Measurements from ENCODE around the gene SLMAP.

Gene SLMAP

GRCh38 chr3:57890874-57891273 lies 134.8 kb downstream of the SLMAP start:
- no peak for DNase-seq (ENCODE audit: low spot score)

DNA sequence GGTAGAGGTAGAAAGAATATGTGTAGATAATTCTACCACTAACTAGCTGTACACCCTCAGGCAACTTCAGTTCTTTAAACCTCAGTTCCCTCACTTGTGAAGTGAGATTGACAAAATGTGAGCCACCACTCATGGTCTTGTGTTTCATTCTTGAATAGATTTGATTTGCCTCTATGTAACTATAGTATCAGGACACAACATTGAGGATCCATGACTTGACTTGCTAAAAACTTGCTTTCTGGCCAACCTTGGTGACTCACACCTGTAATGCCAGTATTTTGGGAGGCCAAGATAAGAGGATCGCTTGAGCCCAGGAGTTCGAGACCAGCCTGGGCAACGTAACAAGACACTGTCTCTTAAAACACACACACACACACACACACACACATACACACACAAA lies 136.3 kb downstream of the SLMAP start:
- DNase-seq (ENCODE audit: low spot score) = no peak

GRCh38 chr3:57893156-57893555 lies 137.0 kb downstream of the SLMAP start:
- no peak for DNase-seq (ENCODE audit: low spot score)

DNA sequence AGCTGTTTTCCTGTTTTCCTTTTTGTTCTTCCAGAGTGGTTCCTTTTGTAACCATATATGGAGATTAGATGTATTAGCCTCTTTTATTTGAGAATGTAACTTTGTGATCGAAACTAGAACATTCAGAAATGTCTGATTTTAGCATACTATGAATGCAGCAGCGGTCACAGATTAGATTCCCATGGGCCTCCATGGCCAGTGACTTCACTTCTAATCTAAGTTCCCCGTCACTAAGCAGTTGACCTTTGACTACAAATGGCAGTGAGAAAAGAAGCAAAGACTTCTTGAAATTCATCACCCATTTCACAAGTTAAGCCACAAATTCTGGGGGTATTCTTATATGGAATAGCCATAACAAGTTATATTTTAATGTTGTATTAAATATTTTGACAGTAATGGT lies 137.6 kb downstream of the SLMAP start:
- no peak for DNase-seq (ENCODE audit: low spot score)

DNA sequence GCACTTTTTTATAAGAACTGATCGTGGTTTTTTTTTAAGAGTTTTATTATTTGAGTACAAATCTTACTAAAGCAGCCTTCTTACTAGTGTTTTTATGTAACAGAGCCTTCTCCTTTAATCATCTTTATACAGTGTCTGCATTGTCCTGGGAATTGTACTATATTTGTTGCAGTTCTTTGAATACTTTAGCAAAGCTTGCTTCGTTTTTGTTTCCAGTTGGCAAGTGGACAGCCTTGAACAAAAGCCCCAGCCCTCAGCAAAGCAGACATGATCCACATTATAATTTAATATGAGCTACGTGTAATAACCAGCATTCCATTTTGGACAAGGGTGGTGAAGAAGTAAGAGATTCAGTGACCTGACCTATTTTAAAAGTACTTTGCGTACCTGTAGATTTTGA lies 139.9 kb downstream of the SLMAP start:
- no peak for DNase-seq (ENCODE audit: low spot score)

DNA sequence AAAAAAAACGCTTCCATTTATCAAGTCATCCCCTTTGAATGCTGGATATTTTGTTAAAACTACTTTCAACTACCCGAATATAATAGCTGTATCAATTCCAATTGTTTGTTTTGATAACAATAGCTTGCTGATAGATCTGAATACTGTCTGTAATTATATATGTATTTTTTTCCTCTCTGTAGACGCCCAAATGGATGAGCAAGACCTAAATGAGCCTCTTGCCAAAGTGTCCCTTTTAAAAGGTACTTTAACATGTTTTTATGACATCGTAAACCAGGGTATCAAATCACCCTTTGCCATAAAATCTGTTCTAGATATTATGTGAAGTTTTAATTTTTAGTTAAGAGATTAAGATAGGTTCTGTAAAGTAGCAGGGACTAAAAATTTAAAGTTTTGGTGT lies 140.6 kb downstream of the SLMAP start:
- DNase-seq (ENCODE audit: low spot score) = no peak

DNA sequence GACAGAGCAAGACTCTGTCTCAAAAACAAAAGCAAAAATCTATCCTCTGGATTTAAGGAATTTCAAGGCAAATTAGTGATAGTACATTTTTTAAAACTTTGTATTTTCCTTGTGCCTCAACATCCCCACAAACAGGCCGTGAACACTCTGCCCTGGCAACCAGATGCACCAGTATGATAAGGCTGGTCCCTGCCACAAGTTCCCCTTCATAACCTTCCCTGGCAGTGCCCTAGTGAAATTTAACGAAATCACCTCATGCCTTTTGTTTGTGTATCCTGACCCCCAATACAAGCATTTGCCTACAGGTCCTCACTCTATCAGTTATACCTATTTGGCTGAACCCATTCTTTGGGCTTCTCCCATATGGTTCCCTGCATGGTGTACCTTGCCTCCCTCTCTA lies 144.7 kb downstream of the SLMAP start:
- no peak for DNase-seq (ENCODE audit: low spot score)

DNA sequence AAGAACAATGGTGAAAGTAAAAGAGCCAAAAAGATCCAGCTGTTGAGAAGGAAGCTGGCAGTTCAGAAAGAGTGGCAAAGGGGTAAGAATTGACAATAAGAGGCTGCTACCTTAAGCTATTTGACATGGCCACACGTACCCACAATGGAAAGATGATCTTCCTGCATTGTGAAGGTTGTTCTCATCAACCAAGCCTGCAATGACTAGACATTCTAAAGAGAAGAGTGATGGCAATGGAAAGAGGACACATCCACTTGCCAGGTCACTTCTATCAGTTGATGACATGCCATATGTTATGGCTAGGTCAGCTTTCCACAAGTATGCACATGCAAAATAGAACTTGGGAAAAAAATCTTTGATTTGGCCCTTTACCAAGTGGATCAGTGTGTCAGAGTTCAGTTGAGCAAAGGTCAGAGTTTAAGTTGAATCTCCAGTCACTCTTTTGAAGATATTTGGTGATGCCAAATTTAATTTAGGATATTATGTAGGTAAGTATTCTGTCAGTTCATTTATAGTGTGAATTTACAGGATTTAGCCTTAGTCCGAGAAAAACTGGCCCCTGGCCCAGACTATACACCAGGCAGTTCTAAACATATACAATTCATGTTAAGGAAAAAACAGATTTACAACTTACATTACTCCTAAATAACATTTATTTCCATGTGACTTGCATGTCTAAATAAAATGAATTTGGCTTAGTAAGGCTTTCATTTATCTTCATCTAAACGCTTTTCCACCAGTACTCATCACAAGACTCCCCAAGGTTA lies 147.2 kb downstream of the SLMAP start:
- DNase-seq (ENCODE audit: low spot score) = no peak

DNA sequence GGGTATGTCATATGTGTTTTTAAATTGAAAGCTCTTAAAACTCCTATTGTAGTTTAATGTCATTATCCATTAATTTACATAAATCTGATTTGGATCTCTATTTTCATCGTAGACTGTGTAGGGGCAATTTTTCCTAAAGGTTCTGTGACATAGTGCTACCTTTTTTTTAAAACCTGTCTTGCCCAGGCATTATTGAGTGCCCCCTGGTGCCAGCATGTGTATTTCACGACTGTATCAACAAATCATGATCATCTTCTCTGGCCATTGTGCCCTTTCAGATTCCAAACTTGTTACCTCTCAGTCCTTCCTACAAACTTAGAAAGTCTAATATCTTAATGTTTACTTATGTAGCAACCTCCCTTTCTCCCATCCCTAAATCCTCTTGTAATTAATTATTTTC lies 154.9 kb downstream of the SLMAP start:
- peak; percentile 20 for DNase-seq (ENCODE audit: low spot score)

DNA sequence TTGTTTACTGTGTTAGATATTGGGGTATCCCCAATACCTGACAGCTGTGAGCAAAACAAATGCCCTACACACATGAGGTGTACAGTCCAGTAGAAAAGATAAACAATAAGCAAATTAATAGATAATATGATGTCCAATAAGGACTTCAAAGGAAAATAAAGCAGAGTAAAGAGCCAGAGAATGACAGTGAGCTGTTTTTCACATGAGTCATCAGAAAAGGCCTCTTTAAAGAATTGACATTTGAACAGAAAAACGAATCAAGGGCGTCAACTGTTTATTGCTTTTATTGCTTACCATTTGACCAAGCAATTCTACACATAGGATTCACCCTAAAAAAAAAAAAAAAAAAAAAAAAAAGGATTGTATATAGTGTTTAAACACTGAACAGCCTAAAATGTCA lies 155.5 kb downstream of the SLMAP start:
- no peak for DNase-seq (ENCODE audit: low spot score)

GRCh38 chr3:57917601-57918000 lies 161.5 kb downstream of the SLMAP start:
- no peak for DNase-seq (ENCODE audit: low spot score)

DNA sequence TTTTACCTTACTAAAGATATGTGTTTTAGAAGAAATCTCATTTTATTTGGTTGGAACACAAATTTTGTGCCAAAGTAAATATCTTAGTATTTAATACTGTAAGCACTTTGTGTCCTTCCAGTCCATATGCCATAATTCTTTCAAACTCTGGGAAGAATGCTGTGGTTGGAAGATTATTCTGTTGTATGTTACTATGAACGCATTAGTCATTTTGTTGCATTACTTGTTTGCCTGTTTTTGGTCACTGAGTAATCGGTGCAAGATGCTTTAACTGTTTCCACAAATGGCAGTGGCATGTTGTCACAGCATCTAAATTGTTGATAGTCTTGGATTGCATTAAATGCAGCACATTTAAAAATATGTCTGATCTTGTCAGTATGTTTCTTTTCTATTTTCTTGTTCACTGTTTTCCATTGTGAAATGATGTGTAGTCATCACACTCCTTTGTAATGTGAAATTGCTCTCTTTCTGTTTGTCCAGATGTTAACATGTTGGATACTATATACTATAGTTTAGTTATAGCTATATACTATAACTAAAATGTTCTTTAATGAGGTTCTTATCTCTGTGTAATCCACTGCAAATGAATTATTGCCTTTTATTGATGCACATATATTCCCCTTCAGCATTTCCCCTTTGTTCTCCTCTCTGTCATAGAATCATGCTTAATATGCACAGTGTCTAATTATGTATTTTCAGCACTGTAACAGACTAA lies 162.2 kb downstream of the SLMAP start:
- no peak for DNase-seq (ENCODE audit: low spot score)

GRCh38 chr3:57919987-57920386 lies 163.9 kb downstream of the SLMAP start:
- peak; percentile 54 for DNase-seq (ENCODE audit: low spot score)

- no peak for DNase-seq (ENCODE audit: low spot score)
These were observed 167.0 kb downstream of the SLMAP start for GRCh38 chr3:57923101-57923500.

DNA sequence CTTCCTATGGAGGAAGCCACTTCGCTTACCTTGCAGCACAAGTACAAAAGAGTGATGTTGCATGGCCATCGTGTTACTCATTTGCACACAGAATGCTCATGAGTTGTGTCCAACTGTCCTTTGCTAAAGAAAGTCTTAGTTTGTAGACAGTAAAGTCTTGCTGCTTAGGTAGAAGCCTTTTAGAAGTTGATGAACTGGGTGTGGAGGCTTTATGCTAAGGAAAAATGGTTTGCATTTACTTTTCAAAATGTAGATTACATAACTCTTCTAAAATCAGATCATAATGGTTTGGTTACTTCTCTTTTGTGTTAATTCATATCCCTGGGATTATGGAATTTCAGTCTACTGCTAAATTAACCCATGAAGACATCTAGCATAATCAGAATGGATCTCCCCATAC lies 167.6 kb downstream of the SLMAP start:
- no peak for DNase-seq (ENCODE audit: low spot score)

- DNase-seq (ENCODE audit: low spot score) = no peak
These were observed 171.1 kb downstream of the SLMAP start for GRCh38 chr3:57927166-57927565.

GRCh38 chr3:57927916-57928315 lies 171.8 kb downstream of the SLMAP start:
- no peak for DNase-seq (ENCODE audit: low spot score)

- no peak for DNase-seq (ENCODE audit: low spot score)
These were observed 172.4 kb downstream of the SLMAP start for GRCh38 chr3:57928511-57928910.

DNA sequence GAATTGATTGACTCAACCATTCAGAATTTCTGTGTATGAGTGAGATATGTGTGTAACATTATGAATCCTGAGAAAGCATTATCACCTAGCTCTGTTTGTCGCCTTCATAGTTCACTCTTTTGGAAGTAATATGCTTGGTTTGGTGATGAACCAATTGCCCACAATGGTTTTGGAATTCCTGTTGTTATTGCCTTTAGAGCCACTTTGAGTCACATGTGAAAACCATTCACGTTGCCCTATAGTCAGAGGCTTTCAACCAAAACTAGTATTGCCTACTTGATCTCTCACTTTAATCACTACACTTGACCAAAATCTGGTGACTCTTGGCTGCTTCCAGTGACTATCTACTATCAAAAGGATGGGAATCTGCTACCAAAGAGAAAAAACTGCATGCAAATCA lies 173.9 kb downstream of the SLMAP start:
- DNase-seq (ENCODE audit: low spot score) = no peak

DNA sequence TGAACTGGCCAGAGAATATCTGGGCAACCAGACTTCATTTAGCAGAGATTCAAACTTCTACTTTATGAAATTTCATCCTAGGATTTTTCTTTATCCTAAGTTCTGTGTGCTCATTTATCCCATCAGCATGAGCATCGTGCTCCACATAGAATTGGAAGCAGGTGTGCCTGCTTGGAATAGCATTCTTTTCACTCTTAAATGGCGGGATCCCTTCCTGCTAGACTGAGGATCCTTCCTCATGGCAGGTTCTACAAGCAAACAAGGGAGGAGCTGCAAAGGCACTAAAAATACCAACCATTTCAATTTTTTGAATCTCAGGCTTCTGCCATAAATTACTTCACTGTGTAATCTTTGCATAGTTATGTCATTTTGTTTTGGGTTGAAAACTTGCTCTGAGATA lies 177.5 kb downstream of the SLMAP start:
- DNase-seq (ENCODE audit: low spot score) = no peak

- no peak for DNase-seq (ENCODE audit: low spot score)
These were observed 178.3 kb downstream of the SLMAP start for GRCh38 chr3:57934373-57934772.

DNA sequence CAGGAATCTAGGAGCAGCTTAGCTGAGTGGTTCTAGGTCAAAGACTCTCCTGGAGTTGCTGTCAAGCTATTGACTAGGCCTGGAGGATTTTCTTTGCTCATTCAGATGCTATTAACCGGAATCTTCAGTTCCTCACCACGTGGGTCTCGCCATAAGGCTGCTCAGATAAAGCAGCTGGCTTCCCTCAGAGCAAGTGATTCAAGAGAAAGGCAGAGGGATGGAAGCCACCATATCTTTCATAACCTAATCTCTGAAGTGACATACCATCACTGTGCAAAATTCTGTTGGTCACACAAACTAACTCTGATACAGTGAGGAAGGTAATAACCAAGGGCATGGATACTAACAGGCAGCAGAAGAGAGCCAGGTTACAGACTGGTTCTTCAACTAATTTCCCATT lies 179.4 kb downstream of the SLMAP start:
- no peak for DNase-seq (ENCODE audit: low spot score)

DNA sequence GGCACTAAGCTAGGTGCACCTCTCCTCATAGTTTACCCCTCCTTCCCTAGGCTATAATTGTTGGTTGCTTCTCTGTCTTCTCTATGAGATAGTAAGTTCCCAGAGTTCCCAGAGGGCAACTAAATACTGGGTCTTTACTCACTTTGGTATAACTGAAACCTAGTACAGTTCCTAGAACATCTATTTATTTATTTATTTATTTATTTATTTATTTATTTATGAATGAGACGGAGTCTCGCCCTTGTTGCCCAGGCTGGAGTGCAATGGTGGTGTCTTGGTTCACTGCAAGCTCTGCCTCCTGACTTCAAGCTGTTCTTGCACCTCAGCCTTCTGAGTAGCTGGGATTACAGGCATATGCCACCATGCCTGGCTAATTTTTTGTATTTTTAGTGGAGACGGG lies 181.0 kb downstream of the SLMAP start:
- DNase-seq (ENCODE audit: low spot score) = no peak

- DNase-seq (ENCODE audit: low spot score) = no peak
These were observed 183.7 kb downstream of the SLMAP start for GRCh38 chr3:57939775-57940174.

All from hematopoietic multipotent progenitor cell treated with erythropoietin and hydrocortisone succinate and interleukin-3 and kit ligand, for 17 days (in vitro differentiated cells).